CD4-positive, alpha-beta T cell (primary cell): Measurements from ENCODE around the gene RETREG3. TPM values are rescaled to one million over a fixed set of nuclear protein-coding genes. Genes with fewer than 3 reads are reported as not detected.
A peak's percentile ranks its signal among the peaks of the same experiment; 100 is the strongest.

Source experiments
- ATAC-seq: fragments of 200-7000 bp; cut with Tn5 transposase; one replicate; pipeline ENCODE4 v1.10.0; 2022; ENCODE audit warnings: mild to moderate bottlenecking; ENCODE audit not compliant: poor library complexity
- CTCF ChIA-PET: fragments of 350-600 bp; sonication (Branson Sonifier 250); formaldehyde crosslinking; loops from one replicate; lab custom pipeline; 2021; ENCODE audit warnings: antibody characterized with exemption, inconsistent platforms; lab: Charles Lee
- POLR2A ChIA-PET: fragments of 350-600 bp; sonication (Branson Sonifier 250); formaldehyde crosslinking; loops from one replicate; lab custom pipeline; 2021; ENCODE audit warnings: antibody characterized with exemption, inconsistent platforms; lab: Charles Lee
- DNase-seq, 14 experiments: peaks; one replicate each; pipeline ENCODE4 v3.0.0-alpha.2; 2013 to 2020; ENCODE audit warnings: mixed read lengths in 2 of 14
- H3K27ac ChIP-seq, 2 donors: one replicate each; pipeline versions ENCODE4 v1.5.1 to v1.7.0; 2013; ENCODE audit warnings: low read length in 2 of 2, low read depth in 1 of 2, mild to moderate bottlenecking in 1 of 2
- H3K27me3 ChIP-seq, 2 experiments: 1 replicate in 1 of 2; 2 replicates in 1 of 2; pipeline versions ENCODE4 v1.6.1 to v1.7.0; 2013; ENCODE audit warnings: low read length in 2 of 2, control low read depth in 1 of 2, mild to moderate bottlenecking in 1 of 2, moderate library complexity in 1 of 2; ENCODE audit not compliant: insufficient read depth in 2 of 2, control insufficient read depth in 1 of 2
- H3K36me3 ChIP-seq: one replicate; pipeline ENCODE4 v1.6.1; 2013; ENCODE audit warnings: low read length, control low read depth; ENCODE audit not compliant: insufficient read depth
- H3K4me1 ChIP-seq: one replicate; pipeline ENCODE4 v1.6.1; 2013; ENCODE audit warnings: low read length, control low read depth; ENCODE audit not compliant: insufficient read depth
- H3K4me3 ChIP-seq: one replicate; pipeline ENCODE4 v1.5.1; 2013; ENCODE audit warnings: mild to moderate bottlenecking, low read length, moderate library complexity
- H3K9me3 ChIP-seq, 2 experiments: 1 replicate in 1 of 2; 2 replicates in 1 of 2; pipeline versions ENCODE4 v1.6.1 to v1.7.0; 2013; ENCODE audit warnings: low read length in 2 of 2, mild to moderate bottlenecking in 2 of 2, control low read depth in 1 of 2, moderate library complexity in 1 of 2; ENCODE audit not compliant: control insufficient read depth in 1 of 2, insufficient read depth in 1 of 2
- H3K27ac Mint-ChIP-seq: one replicate; pipeline ENCODE4 v1.8.0; 2020; ENCODE audit warnings: mixed read lengths
- H3K27me3 Mint-ChIP-seq: one replicate; pipeline ENCODE4 v1.8.0; 2021; ENCODE audit warnings: mixed read lengths
- H3K36me3 Mint-ChIP-seq: one replicate; pipeline ENCODE4 v1.8.0; 2021; ENCODE audit warnings: low read depth, mixed read lengths
- H3K4me1 Mint-ChIP-seq: one replicate; pipeline ENCODE4 v1.8.0; 2021; ENCODE audit warnings: low read depth, mixed read lengths
- H3K4me3 Mint-ChIP-seq: one replicate; pipeline ENCODE4 v1.8.0; 2020; ENCODE audit warnings: mild to moderate bottlenecking, mixed read lengths
- H3K9me3 Mint-ChIP-seq: one replicate; pipeline ENCODE4 v1.8.0; 2020; ENCODE audit warnings: mixed read lengths
- intact Hi-C, 2 experiments: fragments of 100-400 bp; cut with DNase I in 1 of 2; cut with micrococcal nuclease in 1 of 2; formaldehyde crosslinking; loops; one replicate each; pipeline versions ENCODE4 v1.15.1 to v1.9.0; 2023 to 2025; cut with DNase I, micrococcal nuclease
- total RNA-seq, 174 experiments: library from RNA in 2 of 174; stranded (reverse) in 2 of 174; gene quantifications; one replicate each; pipeline ENCODE4 v1.2.3 and lab custom pipeline; 2021 to 2026
- TF ChIP-seq, protein P1 (sequence below): fragments of 200-600 bp; IDR thresholded peaks from one replicate; pipeline ENCODE4 v1.8.0; 2022; ENCODE audit warnings: antibody characterized with exemption, mild to moderate bottlenecking

RETREG3 gene
- total RNA-seq, 2 experiments from 2014 or later = 46.7 to 48.7 TPM

DNA sequence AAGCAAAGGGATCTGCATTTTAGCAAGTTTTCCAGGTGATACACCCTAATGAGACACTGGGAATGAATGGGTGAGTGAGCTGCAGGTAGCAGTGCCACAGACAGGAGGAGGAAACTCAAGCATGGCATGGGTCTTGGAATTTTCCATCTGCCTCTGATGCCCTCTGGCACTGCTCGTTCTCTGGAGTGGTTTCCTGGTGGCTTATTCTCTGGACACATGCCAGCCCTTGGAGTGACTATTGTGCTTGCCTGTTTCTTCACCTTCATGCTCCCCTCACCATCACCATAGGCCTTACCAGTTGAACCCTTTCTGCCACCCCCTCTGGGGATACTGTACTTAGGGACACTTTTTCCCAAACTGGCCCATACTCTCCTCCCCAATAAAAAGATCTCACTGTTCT lies 45.6 kb downstream of the RETREG3 start:
- Mint-ChIP-seq H3K27ac (peak overlapping the region; percentile 96), H3K4me1 (peaks cover 39% of the 10 kb centered on the region), H3K36me3 (peaks cover 52% of the 10 kb centered on the region), H3K27me3 (no peaks in the 10 kb centered on the region), H3K9me3 (no peaks in the 10 kb centered on the region), H3K4me3 (peak overlapping the region; percentile 90)
- TF ChIP-seq, protein P1, sequence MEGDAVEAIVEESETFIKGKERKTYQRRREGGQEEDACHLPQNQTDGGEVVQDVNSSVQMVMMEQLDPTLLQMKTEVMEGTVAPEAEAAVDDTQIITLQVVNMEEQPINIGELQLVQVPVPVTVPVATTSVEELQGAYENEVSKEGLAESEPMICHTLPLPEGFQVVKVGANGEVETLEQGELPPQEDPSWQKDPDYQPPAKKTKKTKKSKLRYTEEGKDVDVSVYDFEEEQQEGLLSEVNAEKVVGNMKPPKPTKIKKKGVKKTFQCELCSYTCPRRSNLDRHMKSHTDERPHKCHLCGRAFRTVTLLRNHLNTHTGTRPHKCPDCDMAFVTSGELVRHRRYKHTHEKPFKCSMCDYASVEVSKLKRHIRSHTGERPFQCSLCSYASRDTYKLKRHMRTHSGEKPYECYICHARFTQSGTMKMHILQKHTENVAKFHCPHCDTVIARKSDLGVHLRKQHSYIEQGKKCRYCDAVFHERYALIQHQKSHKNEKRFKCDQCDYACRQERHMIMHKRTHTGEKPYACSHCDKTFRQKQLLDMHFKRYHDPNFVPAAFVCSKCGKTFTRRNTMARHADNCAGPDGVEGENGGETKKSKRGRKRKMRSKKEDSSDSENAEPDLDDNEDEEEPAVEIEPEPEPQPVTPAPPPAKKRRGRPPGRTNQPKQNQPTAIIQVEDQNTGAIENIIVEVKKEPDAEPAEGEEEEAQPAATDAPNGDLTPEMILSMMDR = no peak
- H3K36me3 ChIP-seq = peaks cover 35% of the 10 kb centered on the region
- H3K9me3 ChIP-seq = no peaks in the 10 kb centered on the region
- H3K27ac ChIP-seq = no peak overlapping the region
- peaks cover 59% of the 10 kb centered on the region for H3K4me1 ChIP-seq
- POLR2A ChIA-PET = interaction anchor here (1.7 kb wide), 1 partner anchor 9 kb away, joined by 9 read pairs; no protein-coding TSS in a partner anchor
- ATAC-seq (no peak), DNase-seq (no peak)
- CTCF ChIA-PET = no interaction called here
- intact Hi-C loops = loop anchor here in 1 of 2 experiments (2.0 kb wide), 1 partner anchor 27 kb away; the partner anchor contains the start of gene NAGLU
- H3K4me3 ChIP-seq = no peak overlapping the region
- no peaks in the 10 kb centered on the region for H3K27me3 ChIP-seq

DNA sequence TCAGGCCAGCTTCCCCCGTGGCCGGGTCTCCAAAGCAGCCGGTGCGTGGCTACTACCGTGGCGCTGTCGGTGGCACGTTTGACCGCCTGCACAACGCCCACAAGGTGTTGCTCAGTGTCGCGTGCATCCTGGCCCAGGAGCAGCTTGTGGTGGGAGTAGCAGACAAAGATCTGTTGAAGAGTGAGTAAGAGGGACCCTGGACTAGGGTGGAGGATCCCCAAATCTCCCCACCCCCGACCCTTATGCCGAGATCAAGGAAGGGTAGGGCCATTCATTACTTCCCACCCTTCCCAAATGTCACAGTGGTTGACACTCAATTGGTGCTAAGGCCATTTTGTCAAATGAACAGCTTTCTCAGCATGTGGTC lies 46.0 kb downstream of the RETREG3 start:
- no peak for DNase-seq
- H3K27ac Mint-ChIP-seq = peak overlapping the region; percentile 96
- no peaks in the 10 kb centered on the region for H3K27me3 ChIP-seq
- ChIA-PET POLR2A (interaction anchor here (1.7 kb wide), 1 partner anchor 9 kb away, joined by 9 read pairs; no protein-coding TSS in a partner anchor), CTCF (no interaction called here)
- peak overlapping the region; percentile 90 for H3K4me3 Mint-ChIP-seq
- peaks cover 32% of the 10 kb centered on the region for H3K36me3 ChIP-seq
- no peak for ATAC-seq
- H3K9me3 ChIP-seq = no peaks in the 10 kb centered on the region
- TF ChIP-seq, protein P1 = no peak
- H3K36me3 Mint-ChIP-seq = peaks cover 51% of the 10 kb centered on the region
- H3K27ac ChIP-seq = no peak overlapping the region
- peaks cover 55% of the 10 kb centered on the region for H3K4me1 ChIP-seq
- H3K4me3 ChIP-seq = peak overlapping the region; percentile 78
- no peaks in the 10 kb centered on the region for H3K9me3 Mint-ChIP-seq
- intact Hi-C loops = loop anchor here in 1 of 2 experiments (2.0 kb wide), 1 partner anchor 26 kb away; the partner anchor contains the start of gene NAGLU
- H3K4me1 Mint-ChIP-seq = peaks cover 39% of the 10 kb centered on the region
- H3K27me3 Mint-ChIP-seq = no peaks in the 10 kb centered on the region

- intact Hi-C loops = loop anchor here in 1 of 2 experiments (2.0 kb wide), 1 partner anchor 26 kb away; the partner anchor contains the start of gene NAGLU
- Mint-ChIP-seq H3K36me3 (peaks cover 46% of the 10 kb centered on the region), H3K4me3 (peak overlapping the region; percentile 90), H3K9me3 (no peaks in the 10 kb centered on the region), H3K4me1 (peaks cover 35% of the 10 kb centered on the region), H3K27me3 (no peaks in the 10 kb centered on the region), H3K27ac (peak overlapping the region; percentile 96)
- Histone ChIP-seq H3K4me3 (peak overlapping the region; percentile 78), H3K27ac (peak overlapping the region; percentile 54), H3K36me3 (peaks cover 32% of the 10 kb centered on the region), H3K9me3 (no peaks in the 10 kb centered on the region), H3K4me1 (peaks cover 50% of the 10 kb centered on the region), H3K27me3 (no peaks in the 10 kb centered on the region)
- DNase-seq (peak in 1 of 14 experiments; percentile 31), ATAC-seq (peak; percentile 19)
- ChIA-PET CTCF (no interaction called here), POLR2A (interaction anchor here (0.9 to 1.7 kb wide), 3 partner anchors 8 to 16 kb away, joined by 3 to 9 read pairs (median 5); partner anchors contain the start of gene PSMC3IP)
- TF ChIP-seq, protein P1 = no peak
These were observed 46.6 kb downstream of the RETREG3 start for GRCh38 chr17:42562388-42563142.
